IPS-NIHi7 (cell line): ENCODE results near the gene SLN.
"Not testable (repeated sequence)": the region's sequence is repeated elsewhere in the genome, so short reads cannot be mapped to it uniquely, and the experiment has no call there.

Experiments
- DNase-seq: peaks from one replicate; pipeline ENCODE4 v3.0.0; 2012; ENCODE audit warnings: mixed read lengths; ENCODE audit errors: extremely low spot score

The SLN gene

DNA sequence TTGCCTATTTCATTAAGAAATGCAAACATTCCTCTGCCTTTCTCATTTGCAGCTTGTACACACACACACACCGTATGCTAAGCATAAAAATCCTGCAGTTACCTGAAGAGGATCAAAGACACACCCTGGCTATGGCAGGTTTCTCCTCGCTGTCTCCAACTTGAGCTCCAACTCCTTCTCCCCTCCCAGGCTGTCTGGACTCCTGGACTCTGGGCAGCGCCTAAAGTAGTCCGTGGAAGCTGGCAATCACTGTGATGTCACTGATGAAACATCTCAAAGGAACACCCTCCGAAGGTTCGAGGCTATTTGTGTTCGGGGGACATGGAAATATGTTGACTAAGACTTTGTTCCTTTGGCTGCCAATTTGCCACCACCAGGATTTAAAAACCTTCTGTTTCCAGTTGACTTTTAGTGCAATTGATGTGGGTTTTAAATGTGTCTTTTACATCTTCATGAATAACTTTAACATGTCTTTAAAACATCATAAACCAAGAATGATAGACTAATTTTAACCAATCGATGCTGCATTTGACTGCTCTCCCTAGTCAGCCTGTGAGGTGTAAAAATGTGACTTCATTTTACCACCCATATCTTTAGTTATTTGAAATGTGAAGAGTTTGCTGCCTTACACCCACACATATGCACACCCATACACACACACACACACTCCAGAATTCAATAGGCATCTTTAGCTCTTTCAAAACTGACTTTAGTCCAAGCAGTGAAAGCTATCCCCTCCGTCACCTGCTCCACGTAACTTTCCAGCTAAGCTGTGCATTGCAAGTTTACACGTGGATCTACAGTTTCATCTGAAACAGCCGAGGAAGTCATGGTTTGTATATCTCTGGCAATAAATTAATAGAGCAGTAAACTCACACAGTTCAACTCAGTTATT lies at the start of gene SLN:
Gene SLN (minus strand): TSS at position 196 of the 895 bp plus-strand sequence.
- DNase-seq: no peak

DNA sequence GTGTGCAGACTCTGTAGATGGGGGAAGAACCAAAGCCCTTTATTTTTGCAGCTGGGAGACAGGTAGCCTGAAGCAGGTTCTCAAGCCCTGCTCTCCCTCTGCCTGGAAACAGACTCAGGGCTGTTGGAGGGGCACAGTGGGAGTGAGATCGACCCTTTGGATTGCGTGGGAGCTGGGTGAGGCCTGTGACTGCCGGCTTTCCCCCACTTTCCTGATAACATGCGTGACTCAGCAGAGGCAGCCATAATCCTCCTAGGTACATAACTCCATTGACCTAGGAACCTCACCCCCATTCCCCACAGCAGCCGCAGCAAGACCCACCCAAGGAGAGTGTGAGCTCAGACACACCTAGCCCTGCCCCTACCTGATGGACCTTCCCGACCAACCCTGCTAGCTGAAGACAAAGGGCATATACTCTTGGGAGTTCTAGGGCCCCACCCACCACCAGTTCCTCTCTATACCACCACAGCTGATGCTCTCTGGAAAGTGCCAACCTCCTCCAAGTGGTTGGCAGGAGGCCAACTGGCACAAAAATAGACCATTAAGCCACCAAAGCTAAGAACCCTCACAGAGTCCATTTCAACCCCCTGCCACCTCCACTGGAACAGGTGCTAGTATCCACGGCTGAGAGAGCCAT lies 47.0 kb upstream of the SLN start:
- DNase-seq: not testable (repeated sequence)

DNA sequence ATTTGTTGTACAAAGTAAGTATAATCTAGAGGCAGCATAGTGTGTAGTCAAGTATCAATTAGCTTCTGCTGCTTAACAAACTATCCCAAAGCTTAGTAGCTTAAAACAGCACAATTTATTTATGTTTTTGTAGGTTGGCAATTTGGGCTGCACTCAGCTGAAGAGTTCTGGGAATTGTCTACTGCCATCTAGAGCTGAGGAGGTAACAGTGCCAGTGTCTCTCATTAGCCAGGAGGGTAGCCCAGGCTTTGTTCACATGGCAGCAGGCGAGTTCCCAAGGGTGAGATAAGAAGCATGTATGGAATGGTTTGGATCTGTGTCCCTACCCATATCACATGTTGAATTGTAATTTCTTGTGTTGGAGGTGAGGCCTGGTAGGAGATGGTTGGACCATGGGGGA lies 45.8 kb upstream of the SLN start:
- DNase-seq: peak; percentile 41

DNA sequence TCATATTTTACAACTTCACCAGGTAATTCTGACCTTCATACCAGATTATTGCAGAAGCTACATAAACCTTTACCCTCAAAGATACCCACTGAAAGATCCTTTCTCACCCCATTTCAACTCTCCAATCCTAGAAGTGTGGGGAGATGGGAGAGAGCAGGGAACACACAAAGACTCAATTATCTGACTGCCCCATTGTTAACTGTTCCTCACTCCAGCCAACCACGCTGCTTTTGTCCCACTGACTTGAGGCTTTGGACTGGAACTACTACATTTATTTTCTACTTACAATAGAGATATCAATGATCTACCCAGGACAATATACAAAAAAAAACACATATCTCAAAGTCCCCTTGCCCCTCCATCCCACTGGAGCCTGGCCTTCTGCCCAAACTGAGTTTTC lies 44.7 kb upstream of the SLN start:
- DNase-seq: no peak

DNA sequence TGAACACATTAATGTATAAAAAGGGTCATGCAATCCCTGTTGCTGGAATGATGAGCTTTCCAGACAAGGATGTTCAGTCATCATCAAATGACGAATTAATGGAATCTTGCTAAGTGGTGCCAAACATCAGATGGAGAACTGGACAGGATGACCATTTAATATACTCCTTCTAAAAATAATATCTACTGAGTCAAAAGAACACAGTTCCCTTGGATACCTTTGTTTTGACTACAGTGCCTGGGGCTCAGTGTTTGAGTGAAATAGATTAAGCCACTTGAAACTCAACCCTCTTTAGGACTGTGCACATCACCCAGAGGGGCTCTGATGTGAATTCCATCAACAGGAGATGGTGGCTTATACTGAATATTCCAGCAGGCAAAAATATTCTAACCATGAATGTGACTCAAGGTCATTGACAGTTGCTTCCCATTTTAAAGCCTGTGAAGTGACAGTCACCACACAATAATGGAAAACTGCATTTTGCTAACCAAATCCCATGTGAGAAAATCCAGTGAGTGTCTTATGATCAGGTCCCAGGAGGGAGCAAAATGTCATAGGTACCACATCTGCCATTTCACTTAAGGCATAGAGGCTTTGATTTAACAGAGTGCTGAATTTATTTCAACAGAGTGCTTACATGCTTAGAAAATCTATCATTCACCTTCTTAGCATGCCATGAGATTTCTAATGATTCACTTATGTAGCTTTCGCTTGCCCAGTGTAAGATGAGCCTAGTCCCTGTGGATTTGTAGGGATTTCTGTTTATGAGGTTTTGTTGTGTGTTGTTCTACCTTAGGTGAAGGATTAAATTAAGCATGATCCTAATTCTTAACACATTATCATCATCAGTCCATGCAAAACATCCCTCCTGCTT lies 41.3 kb upstream of the SLN start:
- DNase-seq: no peak

DNA sequence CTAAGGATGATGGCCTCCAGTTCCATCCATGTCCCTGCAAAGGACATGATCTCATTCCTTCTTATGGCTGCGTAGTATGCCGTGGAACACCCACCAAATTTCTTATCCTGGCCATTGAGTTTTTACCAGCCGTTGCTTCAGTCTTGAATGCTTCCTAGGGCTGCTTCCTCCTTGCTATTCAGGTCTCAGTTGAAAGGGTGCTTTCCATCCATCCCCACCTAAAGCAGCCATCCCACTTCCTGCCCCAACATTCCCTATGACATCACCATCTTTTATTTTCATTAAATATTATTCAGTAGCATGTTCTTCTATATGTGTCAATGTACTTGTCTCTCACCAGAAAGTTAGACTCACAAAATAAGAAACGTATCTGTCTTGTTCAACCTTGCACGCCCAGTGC lies 40.7 kb upstream of the SLN start:
- no peak for DNase-seq

DNA sequence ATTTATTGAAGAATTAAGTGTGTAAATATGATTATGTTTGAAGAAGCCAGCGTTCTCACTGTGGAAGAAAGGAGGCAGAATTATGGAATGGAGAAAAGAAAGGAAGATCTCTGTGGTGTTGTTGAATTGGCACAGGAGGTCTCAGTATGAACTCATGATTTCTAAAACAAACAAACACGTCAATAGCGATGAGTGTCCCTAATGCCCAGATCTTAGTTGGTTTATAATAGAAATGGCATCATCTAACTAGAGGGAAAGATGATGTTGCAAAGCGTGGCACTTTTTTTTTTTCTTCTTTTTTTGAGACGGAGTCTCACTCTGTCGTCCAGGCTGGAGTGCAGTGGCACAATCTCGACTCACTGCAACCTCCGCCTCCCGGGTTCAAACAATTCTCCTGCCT lies 39.2 kb upstream of the SLN start:
- DNase-seq: no peak

DNA sequence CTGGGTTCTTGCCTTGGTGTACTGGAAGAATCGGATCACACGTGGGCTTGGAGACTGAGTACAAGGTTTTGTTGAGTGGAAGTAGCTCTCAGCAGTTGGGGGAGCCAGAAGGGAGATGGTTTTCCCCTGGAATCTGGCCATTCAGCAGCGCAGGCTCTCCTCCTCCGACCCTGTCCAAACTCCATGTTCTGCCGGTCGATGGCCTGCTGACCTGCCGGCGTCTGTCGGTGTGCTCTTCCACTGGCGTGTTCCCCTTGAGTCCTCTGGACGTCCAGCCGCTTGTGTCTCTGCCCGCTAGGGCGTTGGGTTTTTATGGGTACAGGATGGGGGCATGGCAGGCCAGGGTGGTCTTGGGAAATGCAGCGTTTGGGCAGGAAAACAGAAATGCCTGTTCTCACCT lies 38.5 kb upstream of the SLN start:
- no peak for DNase-seq

DNA sequence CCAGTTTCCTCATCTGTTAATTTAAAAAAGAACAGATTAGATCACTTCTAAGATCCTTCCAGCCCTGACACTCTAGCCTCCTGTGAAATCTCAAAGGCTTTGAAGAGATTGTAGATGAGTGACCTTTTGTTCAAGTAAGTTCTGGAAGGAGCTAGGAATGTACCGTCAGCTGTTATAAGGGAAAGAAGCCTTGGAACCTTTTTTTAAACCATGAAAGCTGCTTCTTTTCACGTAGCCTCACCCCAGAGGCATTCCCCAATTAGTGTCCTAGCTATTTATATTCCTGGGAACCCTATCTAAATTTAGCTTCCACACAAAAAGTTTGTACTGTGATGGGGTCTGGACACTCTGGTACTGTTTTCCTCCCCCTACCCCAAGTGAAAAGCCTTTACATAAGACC lies 35.8 kb upstream of the SLN start:
- no peak for DNase-seq

DNA sequence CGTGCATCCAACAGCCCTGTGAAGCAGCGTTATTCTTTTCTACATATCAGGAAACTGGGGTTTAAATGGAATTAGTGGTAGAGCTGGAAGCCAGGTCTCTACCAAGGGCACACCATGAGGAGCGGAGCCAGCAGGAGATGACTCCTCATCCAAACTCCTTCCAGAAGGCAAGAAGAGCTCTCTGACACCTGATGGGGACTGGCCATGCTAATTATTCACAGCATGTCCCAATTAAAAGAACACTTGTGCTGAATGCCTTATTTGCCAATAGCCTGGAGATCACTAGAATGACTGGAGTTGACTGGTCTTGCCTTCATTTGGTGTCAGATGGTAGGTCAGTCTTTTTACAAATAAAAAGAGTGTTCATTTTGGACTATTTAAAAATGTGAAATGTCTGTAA lies 32.9 kb upstream of the SLN start:
- DNase-seq: no peak

DNA sequence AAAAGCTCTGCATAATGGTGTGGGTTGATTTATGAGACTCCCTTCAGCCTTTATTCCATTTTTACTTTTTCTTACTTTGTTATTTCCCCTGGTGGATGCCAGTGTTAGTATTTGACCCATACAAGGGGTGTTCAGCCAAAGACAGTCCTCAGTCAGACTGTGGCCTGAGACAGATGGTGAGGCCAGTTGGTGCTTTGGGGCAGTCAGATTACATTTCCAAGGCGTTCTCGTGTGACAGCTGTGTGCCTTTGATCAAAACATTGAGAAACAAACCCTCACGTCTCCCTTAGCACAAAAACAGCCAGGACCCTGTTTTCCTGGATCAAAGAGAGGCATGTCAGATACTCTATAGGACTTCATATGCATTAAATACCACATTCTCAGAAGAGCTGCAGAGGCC lies 31.3 kb upstream of the SLN start:
- DNase-seq: no peak

DNA sequence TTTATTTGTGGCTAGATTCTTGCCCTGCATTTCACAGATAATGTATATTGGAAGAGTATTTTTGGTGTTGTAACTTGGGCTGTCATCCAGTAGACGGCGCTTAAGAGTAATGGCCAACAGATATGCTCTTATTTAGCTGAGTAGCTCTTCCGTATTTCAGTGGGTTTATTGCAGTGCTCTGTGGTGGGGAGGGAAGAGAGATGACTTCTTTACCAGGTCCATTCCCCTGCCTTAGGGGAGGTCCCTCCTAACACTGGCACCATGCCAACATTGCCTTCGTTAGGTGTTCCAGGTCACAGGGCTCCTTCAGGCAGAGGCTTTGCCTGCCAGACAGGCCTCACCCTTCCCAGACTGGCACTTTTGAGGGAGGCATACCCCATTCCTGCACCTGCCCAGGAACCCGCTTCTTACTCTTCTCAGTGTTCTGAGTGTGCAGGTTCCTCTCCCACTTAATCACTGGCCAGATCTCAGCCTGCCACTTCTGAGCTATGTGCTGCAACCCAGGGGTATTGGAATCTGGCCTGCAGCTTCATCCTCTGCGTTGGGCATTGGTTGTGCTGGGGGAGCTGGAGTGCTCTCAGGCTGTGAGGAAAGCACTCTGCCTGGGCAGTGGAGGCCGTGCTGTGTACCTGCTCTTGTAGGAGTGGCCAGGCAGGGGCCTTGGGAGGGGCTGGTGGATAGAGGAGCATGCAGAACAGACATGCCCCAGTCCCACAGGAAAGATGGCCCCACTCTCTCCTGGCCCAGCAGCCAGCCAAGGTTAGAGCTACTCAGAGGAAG lies 29.4 kb upstream of the SLN start:
- peak; percentile 49 for DNase-seq

DNA sequence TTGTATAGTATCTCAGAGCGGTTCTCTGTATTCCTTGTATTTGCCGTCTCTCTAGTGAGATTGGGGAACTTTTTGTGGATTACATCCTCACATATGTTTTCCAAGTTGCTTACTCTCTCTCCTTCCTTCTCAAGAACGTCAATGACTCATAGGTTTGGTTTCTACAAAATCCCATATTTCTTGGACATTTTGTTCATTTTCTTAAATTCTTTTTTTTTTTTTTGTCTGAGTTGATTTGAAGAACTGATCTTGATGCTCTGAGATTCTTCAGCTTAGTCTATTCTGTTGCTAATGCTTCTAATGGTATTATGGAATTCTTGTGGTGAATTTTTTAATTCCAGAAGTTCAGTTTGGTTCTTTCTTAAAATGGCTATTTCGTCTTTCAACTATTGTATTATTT lies 28.4 kb upstream of the SLN start:
- DNase-seq: no peak

DNA sequence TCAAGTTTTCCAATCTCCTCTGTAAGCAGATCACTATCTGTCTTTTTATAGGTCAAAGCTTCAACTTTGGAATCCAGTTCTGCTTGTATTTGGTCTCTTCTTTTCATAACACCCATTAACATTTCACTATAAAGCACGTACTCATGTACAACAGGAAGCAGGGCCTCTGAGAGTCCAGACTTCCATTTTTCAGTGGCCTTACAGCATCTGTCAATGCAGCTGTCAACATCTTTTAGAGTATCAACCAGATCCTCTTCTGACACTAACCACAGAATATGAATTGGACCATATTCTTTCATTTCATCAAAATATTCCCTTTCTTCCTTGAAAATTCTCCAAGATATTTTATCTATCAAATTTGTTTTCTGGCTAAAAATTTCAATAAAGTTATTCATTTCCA lies 24.7 kb upstream of the SLN start:
- DNase-seq: no peak

DNA sequence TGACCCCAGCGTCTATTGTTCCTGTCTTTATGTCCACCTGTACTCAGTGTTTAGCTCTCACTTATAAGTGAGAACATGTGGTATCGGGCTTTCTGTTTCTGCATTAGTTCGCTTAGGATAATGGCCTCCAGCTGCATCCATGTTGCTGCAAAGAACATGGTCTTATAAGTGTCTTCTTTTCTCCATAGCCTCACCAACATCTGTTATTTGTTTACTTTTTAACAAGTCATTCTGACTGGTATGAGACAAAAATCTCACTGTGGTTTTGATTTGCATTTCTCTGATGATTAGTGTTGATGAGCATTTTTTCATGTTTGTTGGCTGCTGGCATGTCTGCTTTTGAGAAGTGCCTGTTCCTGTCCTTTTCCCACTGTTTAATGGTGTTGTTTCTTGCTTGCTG lies 21.7 kb upstream of the SLN start:
- DNase-seq: no peak

DNA sequence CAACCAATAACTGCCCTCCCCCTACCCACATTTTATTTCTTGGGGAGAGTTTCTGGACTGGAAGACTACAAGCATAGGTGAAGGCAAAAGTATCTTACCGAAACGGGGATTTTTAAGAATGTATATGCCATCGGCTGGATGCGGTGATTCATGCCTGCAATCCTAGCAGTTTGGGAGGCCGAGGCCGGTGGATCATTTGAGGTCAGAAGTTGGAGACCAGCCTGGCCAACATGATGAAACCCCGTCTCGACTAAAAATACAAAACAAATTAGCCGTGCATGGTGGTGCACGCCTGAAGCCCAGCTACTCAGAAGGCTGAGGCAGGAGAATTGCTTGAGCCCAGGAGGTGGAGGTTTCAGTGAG lies 20.8 kb upstream of the SLN start:
- DNase-seq: no peak

DNA sequence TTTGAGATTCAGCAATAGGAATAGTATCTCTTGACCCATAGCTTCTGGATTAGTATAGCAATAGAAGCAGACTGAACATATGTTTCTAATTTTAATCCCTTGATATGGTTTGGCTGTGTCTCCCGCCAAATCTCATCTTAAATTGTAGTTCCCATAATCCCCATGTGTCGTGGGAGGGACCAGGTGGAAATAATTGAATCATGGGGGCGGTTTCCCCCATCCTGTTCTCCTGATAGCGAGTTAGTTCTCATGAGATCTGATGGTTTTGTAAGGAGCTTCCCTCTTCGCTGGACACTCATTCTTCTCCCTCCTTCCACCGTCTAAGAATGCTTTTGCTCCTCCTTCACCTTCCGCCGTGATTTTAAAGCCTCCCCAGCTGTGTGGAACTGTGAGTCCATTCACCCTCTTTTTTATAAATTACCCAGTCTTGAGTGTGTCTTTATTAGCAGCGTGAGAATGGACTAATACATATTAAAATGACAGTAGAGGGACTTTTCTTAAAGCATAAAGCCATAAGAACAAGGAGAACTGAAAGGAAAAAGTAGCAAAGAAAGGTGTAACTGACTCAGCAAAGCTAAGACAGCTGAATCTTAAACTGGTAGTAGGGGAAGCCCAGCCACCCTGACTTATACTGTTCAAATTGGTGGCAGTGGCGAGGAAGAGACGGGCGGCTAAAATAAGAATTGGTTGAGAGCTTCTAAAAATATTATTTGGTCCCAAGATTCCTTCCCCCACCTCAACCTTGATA lies 20.3 kb upstream of the SLN start:
- no peak for DNase-seq

DNA sequence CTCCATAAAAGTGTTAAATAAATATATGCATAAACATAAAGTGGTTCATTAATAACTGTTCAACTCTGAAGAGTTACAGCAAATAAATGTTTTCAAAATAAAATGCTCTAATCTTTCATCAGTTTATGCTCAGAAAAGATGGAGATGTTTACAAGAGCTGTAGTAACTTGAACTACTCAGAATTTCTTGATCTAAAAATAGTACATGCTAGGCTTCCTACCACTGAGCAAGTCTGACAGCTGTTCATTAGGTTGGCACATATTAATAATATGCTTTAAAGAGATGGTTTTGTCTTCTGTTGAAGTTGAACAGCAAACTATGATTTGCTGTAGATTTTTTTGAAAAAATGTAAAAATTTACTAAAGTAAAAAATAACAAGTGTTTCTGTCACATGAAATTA lies 10.8 kb upstream of the SLN start:
- DNase-seq: no peak

DNA sequence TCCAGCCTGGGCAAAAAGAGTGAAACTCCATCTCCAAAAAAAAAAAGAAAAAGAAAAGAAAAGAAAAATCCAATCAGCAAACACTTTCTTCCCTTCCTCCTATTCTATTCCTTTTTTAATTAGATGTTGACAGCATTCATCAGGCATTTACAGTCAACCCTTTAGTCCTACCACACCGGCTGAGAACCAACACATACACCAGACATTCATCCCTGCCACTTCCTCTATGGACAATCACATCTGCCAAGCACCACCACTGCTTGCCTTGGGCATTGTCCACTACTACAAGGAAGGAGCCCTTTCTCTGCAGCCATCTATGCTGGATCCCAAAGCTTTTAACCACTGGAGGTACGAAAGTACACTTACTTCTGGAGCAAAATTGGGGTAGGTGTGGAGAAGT lies 9.4 kb upstream of the SLN start:
- DNase-seq: no peak

DNA sequence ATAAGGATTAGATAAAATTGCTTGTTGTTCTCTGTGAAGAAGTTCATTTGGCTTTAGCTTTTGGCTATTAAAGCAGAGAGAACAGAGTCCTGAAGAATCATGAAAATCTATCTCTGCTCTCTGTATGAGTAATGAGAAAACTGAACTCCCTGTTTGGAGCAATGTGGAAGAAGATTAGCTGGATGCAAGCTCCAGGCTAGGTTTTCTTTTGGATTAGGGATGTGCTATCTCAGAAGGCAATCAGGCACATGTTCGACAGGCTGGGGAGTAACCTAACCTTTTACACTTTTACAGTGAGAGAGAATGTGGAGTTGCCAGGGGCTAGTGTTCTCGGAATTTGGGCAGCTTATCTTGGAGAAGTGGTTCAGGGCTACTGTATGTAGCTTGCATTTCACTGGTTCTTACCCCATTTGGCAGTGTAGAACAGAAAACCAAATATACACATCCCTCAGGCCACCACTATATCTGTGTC lies 8.5 kb upstream of the SLN start:
- DNase-seq: no peak
